ENCODE data around the gene RGP1. TPM values are rescaled to one million over a fixed set of nuclear protein-coding genes. Genes with fewer than 3 reads are reported as not detected.

Gene RGP1
- total RNA-seq, 1 donor from 2014 or later = 27.2 TPM

- Mint-ChIP-seq H3K4me1 (ENCODE audit: low read depth, unreplicated experiment) (no peaks in the 10 kb centered on the region), H3K4me3 (ENCODE audit: unreplicated experiment) (no peak overlapping the region), H3K9me3 (ENCODE audit: unreplicated experiment) (no peaks in the 10 kb centered on the region), H3K36me3 (ENCODE audit: low read depth, unreplicated experiment) (no peaks in the 10 kb centered on the region), H3K27me3 (ENCODE audit: low read depth, unreplicated experiment) (no peaks in the 10 kb centered on the region), H3K27ac (ENCODE audit: unreplicated experiment) (no peak overlapping the region)
- Histone ChIP-seq H3K27me3 (ENCODE audit: insufficient read depth, low read length) (peaks cover 24% of the 10 kb centered on the region), H3K4me3 (ENCODE audit: insufficient read depth, low read depth, low read length) (no peak overlapping the region), H3K36me3 (ENCODE audit: insufficient read depth, low read length) (no peaks in the 10 kb centered on the region), H3K9me3 (ENCODE audit: insufficient read depth, low read depth, low read length) (no peaks in the 10 kb centered on the region), H3K4me1 (ENCODE audit: insufficient read depth, low read length) (no peaks in the 10 kb centered on the region), H4K20me1 (ENCODE audit: insufficient read depth, low read length) (no peaks in the 10 kb centered on the region), H2AFZ (ENCODE audit: low read depth, low read length) (no peak overlapping the region), H3K79me2 (ENCODE audit: insufficient read depth, low read length) (no peaks in the 10 kb centered on the region), H3K27ac (ENCODE audit: low read depth, low read length) (no peak overlapping the region), H3K9ac (ENCODE audit: low read length) (no peak overlapping the region), H3K4me2 (ENCODE audit: low read length) (no peak overlapping the region)
- no peak for DNase-seq (ENCODE audit: low read depth)
- no peak for FAIRE-seq
- TF ChIP-seq EZH2 (IDR thresholded peaks at IDR 0.05; ENCODE audit: insufficient read depth, low read length) = no peak
- TF ChIP-seq, protein P1, sequence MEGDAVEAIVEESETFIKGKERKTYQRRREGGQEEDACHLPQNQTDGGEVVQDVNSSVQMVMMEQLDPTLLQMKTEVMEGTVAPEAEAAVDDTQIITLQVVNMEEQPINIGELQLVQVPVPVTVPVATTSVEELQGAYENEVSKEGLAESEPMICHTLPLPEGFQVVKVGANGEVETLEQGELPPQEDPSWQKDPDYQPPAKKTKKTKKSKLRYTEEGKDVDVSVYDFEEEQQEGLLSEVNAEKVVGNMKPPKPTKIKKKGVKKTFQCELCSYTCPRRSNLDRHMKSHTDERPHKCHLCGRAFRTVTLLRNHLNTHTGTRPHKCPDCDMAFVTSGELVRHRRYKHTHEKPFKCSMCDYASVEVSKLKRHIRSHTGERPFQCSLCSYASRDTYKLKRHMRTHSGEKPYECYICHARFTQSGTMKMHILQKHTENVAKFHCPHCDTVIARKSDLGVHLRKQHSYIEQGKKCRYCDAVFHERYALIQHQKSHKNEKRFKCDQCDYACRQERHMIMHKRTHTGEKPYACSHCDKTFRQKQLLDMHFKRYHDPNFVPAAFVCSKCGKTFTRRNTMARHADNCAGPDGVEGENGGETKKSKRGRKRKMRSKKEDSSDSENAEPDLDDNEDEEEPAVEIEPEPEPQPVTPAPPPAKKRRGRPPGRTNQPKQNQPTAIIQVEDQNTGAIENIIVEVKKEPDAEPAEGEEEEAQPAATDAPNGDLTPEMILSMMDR (IDR thresholded peaks at IDR 0.05; ENCODE audit: insufficient read depth, low read depth, low read length) = no peak
Observed at GRCh38 chr9:35771075-35771433, 22.0 kb downstream of the RGP1 start.

DNA sequence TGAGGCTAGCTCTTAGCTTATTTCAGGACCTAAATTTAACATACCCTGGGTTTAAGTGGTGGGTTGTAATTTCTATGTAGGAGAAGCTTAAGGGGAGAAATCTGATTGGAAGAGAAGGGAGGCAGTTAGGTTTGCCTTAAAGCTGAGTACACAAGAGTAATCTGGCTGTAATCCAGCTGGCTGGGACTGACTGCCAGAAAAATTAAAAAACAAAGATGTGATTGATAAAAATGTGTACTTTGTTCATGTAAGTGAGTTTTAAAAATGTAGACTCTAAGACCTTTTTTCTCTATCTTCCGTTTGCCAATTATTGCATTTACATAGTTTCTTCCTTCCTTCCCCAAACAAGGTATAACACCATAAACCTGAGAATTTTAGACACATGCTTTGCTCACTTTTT is 22.4 kb downstream of the RGP1 start:
- Histone ChIP-seq H3K4me2 (ENCODE audit: low read length) (no peak overlapping the region), H3K36me3 (ENCODE audit: insufficient read depth, low read length) (no peaks in the 10 kb centered on the region), H3K9me3 (ENCODE audit: insufficient read depth, low read depth, low read length) (no peaks in the 10 kb centered on the region), H3K79me2 (ENCODE audit: insufficient read depth, low read length) (no peaks in the 10 kb centered on the region), H3K27me3 (ENCODE audit: insufficient read depth, low read length) (peaks cover 24% of the 10 kb centered on the region), H3K4me3 (ENCODE audit: insufficient read depth, low read depth, low read length) (no peak overlapping the region), H2AFZ (ENCODE audit: low read depth, low read length) (no peak overlapping the region), H3K27ac (ENCODE audit: low read depth, low read length) (no peak overlapping the region), H3K9ac (ENCODE audit: low read length) (no peak overlapping the region), H4K20me1 (ENCODE audit: insufficient read depth, low read length) (no peaks in the 10 kb centered on the region), H3K4me1 (ENCODE audit: insufficient read depth, low read length) (no peaks in the 10 kb centered on the region)
- H3K36me3 Mint-ChIP-seq (ENCODE audit: low read depth, unreplicated experiment) = no peaks in the 10 kb centered on the region
- no peak overlapping the region for H3K4me3 Mint-ChIP-seq (ENCODE audit: unreplicated experiment)
- no peak overlapping the region for H3K27ac Mint-ChIP-seq (ENCODE audit: unreplicated experiment)
- FAIRE-seq (no peak), DNase-seq (ENCODE audit: low read depth) (no peak)
- no peaks in the 10 kb centered on the region for H3K9me3 Mint-ChIP-seq (ENCODE audit: unreplicated experiment)
- H3K27me3 Mint-ChIP-seq (ENCODE audit: low read depth, unreplicated experiment) = no peaks in the 10 kb centered on the region
- TF ChIP-seq, protein P1 (IDR thresholded peaks at IDR 0.05; ENCODE audit: insufficient read depth, low read depth, low read length) = no peak
- no peak for TF ChIP-seq EZH2 (IDR thresholded peaks at IDR 0.05; ENCODE audit: insufficient read depth, low read length)
- H3K4me1 Mint-ChIP-seq (ENCODE audit: low read depth, unreplicated experiment) = no peaks in the 10 kb centered on the region

DNA sequence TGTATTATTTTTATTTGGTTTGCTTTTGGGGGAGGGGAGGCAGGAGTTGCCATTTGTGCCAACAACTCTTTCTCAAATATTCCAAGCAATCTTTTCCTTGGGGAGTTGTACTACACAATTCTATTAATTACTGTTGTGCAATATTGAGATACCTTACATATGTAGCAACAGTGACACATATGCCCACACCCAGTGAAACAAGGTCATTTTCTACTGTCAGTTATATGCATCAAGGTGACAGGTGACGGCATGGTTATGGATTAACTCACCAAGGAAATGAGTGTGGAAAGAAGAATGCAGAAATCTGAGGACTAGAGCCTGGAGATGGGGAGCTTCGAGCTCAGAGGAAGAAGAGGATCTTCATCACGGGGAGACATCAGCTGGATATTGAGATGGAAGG is 22.9 kb downstream of the RGP1 start:
- no peaks in the 10 kb centered on the region for H3K4me1 Mint-ChIP-seq (ENCODE audit: low read depth, unreplicated experiment)
- H3K9me3 Mint-ChIP-seq (ENCODE audit: unreplicated experiment) = no peaks in the 10 kb centered on the region
- Histone ChIP-seq H2AFZ (ENCODE audit: low read depth, low read length) (no peak overlapping the region), H3K9me3 (ENCODE audit: insufficient read depth, low read depth, low read length) (no peaks in the 10 kb centered on the region), H3K36me3 (ENCODE audit: insufficient read depth, low read length) (no peaks in the 10 kb centered on the region), H3K4me1 (ENCODE audit: insufficient read depth, low read length) (no peaks in the 10 kb centered on the region), H3K4me3 (ENCODE audit: insufficient read depth, low read depth, low read length) (no peak overlapping the region), H3K27ac (ENCODE audit: low read depth, low read length) (no peak overlapping the region), H4K20me1 (ENCODE audit: insufficient read depth, low read length) (no peaks in the 10 kb centered on the region), H3K27me3 (ENCODE audit: insufficient read depth, low read length) (peaks cover 24% of the 10 kb centered on the region), H3K79me2 (ENCODE audit: insufficient read depth, low read length) (no peaks in the 10 kb centered on the region), H3K9ac (ENCODE audit: low read length) (no peak overlapping the region), H3K4me2 (ENCODE audit: low read length) (no peak overlapping the region)
- no peak for DNase-seq (ENCODE audit: low read depth)
- no peak overlapping the region for H3K4me3 Mint-ChIP-seq (ENCODE audit: unreplicated experiment)
- no peaks in the 10 kb centered on the region for H3K36me3 Mint-ChIP-seq (ENCODE audit: low read depth, unreplicated experiment)
- no peak overlapping the region for H3K27ac Mint-ChIP-seq (ENCODE audit: unreplicated experiment)
- no peak for FAIRE-seq
- no peak for TF ChIP-seq EZH2 (IDR thresholded peaks at IDR 0.05; ENCODE audit: insufficient read depth, low read length)
- TF ChIP-seq, protein P1 (IDR thresholded peaks at IDR 0.05; ENCODE audit: insufficient read depth, low read depth, low read length) = no peak
- no peaks in the 10 kb centered on the region for H3K27me3 Mint-ChIP-seq (ENCODE audit: low read depth, unreplicated experiment)

Data from astrocyte (in vitro differentiated cells and primary cell).